SKM-1 treated with dmso at 0.1 percent for 144 hours (cell line): Measurements from ENCODE around the gene P4HA3.

Source experiments
- DNase-seq: peaks from one replicate; lab custom pipeline; 2025; ENCODE audit not compliant: unreplicated experiment; lab: John Stamatoyannopoulos, UW

The P4HA3 gene

DNA sequence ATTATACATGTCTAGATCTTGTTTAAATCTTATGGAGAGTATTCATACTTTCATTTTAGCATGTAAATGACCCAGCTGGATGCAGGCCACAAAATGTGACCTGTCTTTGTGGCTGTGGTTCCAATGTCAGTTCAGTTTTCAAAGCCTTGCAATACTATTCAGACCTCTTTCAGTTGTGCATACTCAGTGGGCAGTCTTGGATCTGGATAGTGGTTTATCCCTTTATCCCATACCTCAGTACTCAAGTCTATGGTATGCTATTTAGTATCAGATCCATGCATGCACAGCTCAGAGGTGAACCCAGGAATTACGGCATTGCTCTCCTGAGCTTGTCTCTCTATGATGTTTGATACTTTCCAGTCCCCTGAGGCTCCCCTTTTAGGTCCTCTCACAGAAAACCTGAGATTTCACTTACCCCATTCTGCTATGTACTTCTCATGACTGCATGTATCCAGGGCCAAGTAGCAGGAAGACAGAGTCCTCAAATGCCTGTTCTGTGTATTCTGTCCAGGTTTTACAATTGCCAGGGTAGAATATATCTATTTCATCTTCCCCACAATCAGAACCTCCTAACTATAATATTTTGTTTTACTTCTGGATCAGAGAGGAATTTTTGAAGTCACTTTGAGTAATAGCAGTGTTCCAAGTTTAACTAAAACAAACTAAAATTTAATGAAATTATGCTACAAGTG, 6.9 kb upstream of the P4HA3 start:
- no peak for DNase-seq

GRCh38 chr11:74316772-74317505, 5.5 kb upstream of the P4HA3 start:
- no peak for DNase-seq

DNA sequence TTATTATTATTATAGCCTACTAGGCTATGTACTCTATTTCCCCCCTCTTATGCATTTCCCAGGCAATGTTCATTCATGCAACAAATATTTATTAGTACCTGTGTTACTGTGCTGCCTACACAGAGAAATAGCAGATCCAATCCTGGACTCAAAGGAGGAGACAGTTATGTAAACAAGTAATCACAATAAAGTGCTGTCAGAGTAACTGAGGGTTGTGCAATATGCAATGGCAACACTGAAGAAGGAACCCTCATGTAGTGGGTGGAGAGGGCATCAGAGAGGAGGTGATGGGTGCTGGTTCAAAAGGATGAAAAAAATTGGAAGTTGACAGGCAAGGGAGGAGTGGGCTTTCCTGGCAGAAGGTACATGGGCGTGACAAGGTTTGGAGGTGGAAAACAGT, 886 bp upstream of the P4HA3 start:
- DNase-seq, result no peak

GRCh38 chr11:74310857-74311256, 583 bp downstream of the P4HA3 start:
- no peak for DNase-seq

- DNase-seq, result no peak
These were observed 4.0 kb downstream of the P4HA3 start for GRCh38 chr11:74307434-74307833.

DNA sequence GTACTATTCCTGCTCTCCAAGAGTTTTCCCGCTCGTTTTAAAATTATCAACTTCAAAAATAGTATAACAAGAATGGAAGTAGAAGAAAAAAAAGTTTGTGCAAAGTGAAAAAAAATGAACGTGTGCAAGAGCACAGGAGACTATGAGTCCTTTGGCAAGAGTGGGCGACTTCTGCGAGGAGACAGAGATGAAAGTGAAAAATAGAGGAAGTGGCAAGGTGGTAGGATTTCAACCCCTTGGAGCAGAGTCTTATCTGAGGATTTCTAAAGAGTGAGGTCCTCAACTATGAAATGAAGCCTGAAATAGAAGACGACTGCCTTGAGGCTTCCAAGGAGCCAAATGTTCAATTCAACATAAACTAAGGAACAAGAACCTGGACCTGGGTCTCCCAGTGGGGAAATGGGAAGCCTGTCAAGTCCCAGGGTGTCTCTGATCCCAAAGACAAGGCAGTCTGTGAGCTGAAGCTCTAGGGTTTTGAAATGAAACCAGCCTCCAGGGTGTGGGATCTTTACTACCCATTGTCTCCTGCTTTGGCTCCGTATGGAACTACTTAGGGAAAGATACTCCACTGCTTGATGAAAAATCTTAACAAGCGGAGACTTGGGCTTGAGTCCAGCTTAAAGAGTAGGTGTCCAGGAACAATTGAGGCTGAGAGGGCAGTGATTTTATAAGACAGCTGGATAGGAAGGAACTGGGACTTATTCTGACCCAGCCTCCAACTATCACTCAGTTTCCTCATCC, 4.8 kb downstream of the P4HA3 start:
- DNase-seq, result peak; percentile 42

DNA sequence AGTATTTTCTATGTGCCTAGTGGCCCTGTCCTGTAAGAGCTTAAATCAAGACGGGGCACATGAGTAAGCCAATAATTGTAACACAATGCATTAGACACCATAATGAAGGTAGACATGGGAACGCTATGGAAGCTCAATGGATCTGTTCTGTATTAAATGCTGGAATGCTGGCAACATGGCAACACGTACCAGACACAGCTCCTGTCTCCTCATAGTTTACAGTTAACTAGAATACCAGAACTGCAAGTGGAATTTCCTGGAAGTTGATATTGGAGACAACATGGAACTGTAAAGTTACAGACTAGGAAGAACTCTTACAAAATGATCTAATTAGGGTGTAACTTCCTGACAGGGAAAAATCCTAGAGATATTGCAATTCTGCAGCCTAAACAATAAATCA, 12.4 kb downstream of the P4HA3 start:
- no peak for DNase-seq

DNA sequence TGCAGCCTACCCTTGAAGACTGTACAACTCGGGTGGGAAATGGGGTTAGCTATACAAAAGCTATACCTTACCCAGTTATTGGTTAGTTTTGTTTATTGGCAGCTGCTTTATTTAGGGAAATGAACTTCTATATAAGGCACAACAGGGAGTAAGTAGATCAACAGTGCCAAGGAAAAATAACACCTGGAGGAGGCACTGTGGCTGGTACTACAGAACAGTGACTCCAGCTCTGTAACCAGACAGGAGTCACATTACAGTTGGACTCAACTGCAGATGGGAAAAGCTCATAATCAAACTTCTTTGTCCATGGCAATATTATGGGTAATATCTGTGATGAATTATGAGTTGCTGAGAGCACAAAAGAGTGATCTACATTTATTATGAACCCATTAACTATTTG, 14.0 kb downstream of the P4HA3 start:
- DNase-seq, result no peak

- no peak for DNase-seq
These were observed 22.5 kb downstream of the P4HA3 start for GRCh38 chr11:74288911-74289310.

DNA sequence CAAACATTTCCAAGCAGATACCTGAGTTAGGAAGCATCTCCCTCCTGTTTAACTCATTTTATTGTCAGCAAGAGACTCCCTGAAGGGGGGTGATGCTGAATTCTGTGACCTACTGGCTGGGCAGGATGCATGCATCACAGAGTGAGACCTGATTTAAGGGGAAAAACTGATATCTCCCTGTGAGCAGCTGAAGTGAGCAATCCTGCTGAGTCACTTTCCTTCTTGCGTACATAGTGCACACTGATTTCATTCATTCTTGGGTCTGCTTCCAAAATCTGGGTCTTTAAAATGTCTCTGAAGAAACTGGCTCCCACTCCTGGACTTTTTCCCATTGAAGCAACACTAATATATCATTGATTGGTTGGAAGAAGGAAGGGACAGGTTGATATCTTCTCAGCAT, 23.3 kb downstream of the P4HA3 start:
- DNase-seq, result no peak

- DNase-seq, result no peak
These were observed 27.0 kb downstream of the P4HA3 start for GRCh38 chr11:74284466-74284865.

DNA sequence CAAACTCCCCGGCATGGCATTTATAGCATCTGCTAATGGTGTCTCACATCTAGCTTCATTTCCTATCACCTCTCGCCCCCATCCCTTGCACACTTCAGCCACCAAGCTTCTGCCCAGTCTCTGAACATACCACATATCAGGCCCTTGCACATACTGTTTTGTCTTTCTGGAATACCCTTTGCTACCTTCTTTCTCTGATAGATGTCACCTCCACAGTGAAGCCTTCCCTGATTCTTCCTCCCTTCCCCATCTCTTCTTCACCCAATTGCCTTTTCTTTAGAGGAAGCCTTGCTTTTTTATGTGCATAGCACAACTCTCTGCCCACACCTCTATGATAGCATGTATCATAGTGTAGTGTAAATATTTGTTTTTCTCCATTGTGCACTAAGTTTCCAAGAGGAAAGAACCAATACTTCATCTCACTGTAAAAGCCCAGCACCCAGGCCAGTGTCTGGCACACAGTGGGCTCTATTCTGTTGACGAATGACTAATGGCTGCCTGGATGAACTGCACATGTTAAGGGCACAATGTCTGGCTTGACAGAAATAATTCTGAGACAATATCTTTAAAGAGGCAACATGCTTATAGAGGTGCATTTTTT, 27.8 kb downstream of the P4HA3 start:
- DNase-seq, result no peak

- DNase-seq, result no peak
These were observed 28.5 kb downstream of the P4HA3 start for GRCh38 chr11:74282914-74283371.

- DNase-seq, result no peak
These were observed 29.0 kb downstream of the P4HA3 start for GRCh38 chr11:74282421-74282820.

GRCh38 chr11:74280494-74280893, 30.9 kb downstream of the P4HA3 start:
- no peak for DNase-seq

DNA sequence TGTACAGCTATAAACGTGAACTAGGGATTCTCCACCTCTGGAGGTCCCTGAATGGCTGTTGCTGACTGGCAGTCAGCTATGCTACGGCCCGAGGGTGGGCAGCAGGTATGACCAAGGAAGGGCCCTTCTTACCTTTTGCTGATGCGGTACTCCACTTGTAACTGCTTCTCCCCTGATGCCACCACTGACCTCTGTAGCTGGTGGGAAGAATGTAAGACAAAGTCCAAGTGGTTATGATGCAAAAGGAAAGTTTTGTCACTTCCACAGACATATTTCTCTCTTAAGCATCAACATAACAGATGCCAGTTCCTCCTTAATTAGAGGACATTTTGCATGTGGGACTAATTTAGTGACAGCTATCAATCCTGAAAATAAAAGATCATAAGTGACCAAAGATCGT, 32.2 kb downstream of the P4HA3 start:
- no peak for DNase-seq

GRCh38 chr11:74278721-74279161, 32.7 kb downstream of the P4HA3 start:
- DNase-seq, result no peak

GRCh38 chr11:74278103-74278502, 33.3 kb downstream of the P4HA3 start:
- DNase-seq, result no peak

DNA sequence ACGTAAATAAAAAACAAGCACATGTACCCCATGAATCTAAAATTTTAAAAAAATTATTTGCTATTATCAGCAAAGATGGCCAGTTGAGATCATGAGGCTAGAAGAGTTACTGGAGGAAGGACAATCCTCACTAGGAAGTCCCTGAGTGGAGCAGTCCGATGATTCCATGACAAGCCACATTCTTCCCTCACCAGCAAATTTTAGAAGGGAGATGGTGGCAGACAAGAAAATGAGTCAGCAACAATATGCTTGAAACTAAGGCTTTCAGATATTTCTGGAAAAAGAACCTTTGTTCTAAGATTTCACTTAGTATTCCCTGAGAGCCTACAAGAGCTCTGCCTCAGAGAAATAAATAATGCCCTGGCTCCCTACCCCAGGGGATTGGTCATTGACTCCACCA, 34.9 kb downstream of the P4HA3 start:
- no peak for DNase-seq

DNA sequence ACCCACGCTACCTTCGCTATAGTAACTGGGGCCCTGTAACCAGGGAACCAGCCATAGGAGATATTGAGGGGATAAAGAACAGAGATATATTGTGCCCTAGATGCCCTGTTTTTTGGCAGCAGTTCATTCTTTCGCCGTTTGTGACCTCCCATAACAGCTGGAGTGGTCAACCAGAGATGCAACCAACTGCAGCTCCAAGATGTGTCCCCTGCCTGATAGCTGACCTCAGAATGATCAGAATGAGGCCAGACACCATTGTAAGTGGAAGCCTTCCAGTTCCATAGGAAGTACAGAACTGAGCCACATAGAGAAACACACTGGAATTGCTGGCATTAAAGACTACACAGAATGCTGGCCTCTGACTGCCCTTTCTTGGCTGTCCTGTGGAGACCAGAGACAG, 39.2 kb downstream of the P4HA3 start:
- no peak for DNase-seq

DNA sequence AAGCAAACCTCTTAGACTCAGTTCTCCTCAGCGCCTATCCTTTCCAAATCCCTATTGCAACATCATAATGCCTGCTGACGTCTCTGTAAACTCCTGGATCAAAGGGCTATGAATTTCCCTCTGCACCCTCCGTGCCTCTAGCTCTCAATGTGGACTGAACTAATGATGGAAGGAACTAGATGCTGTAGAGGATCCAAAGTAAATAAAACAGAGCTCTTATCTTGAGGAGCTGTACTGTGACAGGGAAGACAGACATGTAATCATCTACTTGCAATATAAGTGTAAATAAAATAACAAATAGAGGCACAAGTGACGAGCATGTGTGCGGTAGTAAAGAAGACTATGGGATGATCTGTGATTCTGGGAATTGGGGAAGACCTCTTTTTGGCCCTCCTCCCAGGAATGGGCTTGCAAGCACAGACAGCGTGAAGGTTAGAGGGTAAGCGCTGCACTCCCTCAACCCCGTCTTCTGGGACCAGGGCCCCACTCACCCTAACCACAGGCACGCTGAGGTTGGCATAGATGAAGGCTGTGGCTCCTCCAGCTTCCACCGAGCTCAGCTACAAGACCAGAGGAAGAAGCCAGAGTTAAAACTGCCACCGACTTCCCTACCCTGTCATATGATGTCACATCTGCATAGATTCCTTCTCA, 42.2 kb downstream of the P4HA3 start:
- peak; percentile 45 for DNase-seq
